ENCODE results near the gene SLC22A13.
"Not testable (repeated sequence)": the region's sequence is repeated elsewhere in the genome, so short reads cannot be mapped to it uniquely, and the experiment has no call there.

Gene SLC22A13

GRCh38 chr3:38316356-38317191 is 51.0 kb downstream of the SLC22A13 start:
- no peaks in the 10 kb centered on the region for H4K20me1 ChIP-seq (ENCODE audit: insufficient read depth, low read length)
- ATAC-seq (ENCODE audit: insufficient read depth, low read depth), result no peak
- H3K9ac ChIP-seq (ENCODE audit: low read depth, low read length), result no peak overlapping the region
- no peaks in the 10 kb centered on the region for H3K36me3 ChIP-seq (ENCODE audit: insufficient read depth, low read length)
- no peak for DNase-seq
- no peaks in the 10 kb centered on the region for H3K9me3 ChIP-seq (ENCODE audit: insufficient read depth, low read length, severe bottlenecking)
- H2AFZ ChIP-seq (ENCODE audit: low read depth, low read length), result no peak overlapping the region
- H3K4me1 ChIP-seq (ENCODE audit: insufficient read depth, low read length), result no peaks in the 10 kb centered on the region
- H3K4me2 ChIP-seq (ENCODE audit: insufficient read depth, low read length), result no peak overlapping the region
- H3K4me3 ChIP-seq (ENCODE audit: low read depth in 1 of 2, low read length in 2 of 2), result no peak overlapping the region
- TF ChIP-seq CTCF (IDR thresholded peaks at IDR 0.05; ENCODE audit: borderline replicate concordance, extremely low read depth, low read length, poor library complexity, severe bottlenecking), result no peak
- no peak for TF ChIP-seq EZH2 (IDR thresholded peaks at IDR 0.05; ENCODE audit: borderline replicate concordance, low read depth, low read length, severe bottlenecking)
- H3K27me3 ChIP-seq (ENCODE audit: insufficient read depth, low read length, poor library complexity), result peaks cover 4% of the 10 kb centered on the region
- no peak overlapping the region for H3K27ac ChIP-seq (ENCODE audit: low read length)
- no peaks in the 10 kb centered on the region for H3K79me2 ChIP-seq (ENCODE audit: insufficient read depth, low read length)

GRCh38 chr3:38317192-38317759 is 51.7 kb downstream of the SLC22A13 start:
- DNase-seq, result no peak
- no peak overlapping the region for H3K4me2 ChIP-seq (ENCODE audit: insufficient read depth, low read length)
- TF ChIP-seq EZH2 (IDR thresholded peaks at IDR 0.05; ENCODE audit: borderline replicate concordance, low read depth, low read length, severe bottlenecking) (no peak), CTCF (IDR thresholded peaks at IDR 0.05; ENCODE audit: borderline replicate concordance, extremely low read depth, low read length, poor library complexity, severe bottlenecking) (no peak)

GRCh38 chr3:38318766-38319671 is 53.4 kb downstream of the SLC22A13 start:
- no peaks in the 10 kb centered on the region for H4K20me1 ChIP-seq (ENCODE audit: insufficient read depth, low read length)
- no peak overlapping the region for H2AFZ ChIP-seq (ENCODE audit: low read depth, low read length)
- DNase-seq (no peak), ATAC-seq (ENCODE audit: insufficient read depth, low read depth) (no peak)
- no peaks in the 10 kb centered on the region for H3K27me3 ChIP-seq (ENCODE audit: insufficient read depth, low read length, poor library complexity)
- no peaks in the 10 kb centered on the region for H3K79me2 ChIP-seq (ENCODE audit: insufficient read depth, low read length)
- H3K9ac ChIP-seq (ENCODE audit: low read depth, low read length), result no peak overlapping the region
- TF ChIP-seq CTCF (IDR thresholded peaks at IDR 0.05; ENCODE audit: borderline replicate concordance, extremely low read depth, low read length, poor library complexity, severe bottlenecking) (no peak), EZH2 (IDR thresholded peaks at IDR 0.05; ENCODE audit: borderline replicate concordance, low read depth, low read length, severe bottlenecking) (no peak)
- H3K27ac ChIP-seq (ENCODE audit: low read length), result no peak overlapping the region
- H3K4me1 ChIP-seq (ENCODE audit: insufficient read depth, low read length), result no peaks in the 10 kb centered on the region
- no peaks in the 10 kb centered on the region for H3K9me3 ChIP-seq (ENCODE audit: insufficient read depth, low read length, severe bottlenecking)
- no peak overlapping the region for H3K4me3 ChIP-seq (ENCODE audit: low read depth in 1 of 2, low read length in 2 of 2)
- H3K36me3 ChIP-seq (ENCODE audit: insufficient read depth, low read length), result no peaks in the 10 kb centered on the region
- no peak overlapping the region for H3K4me2 ChIP-seq (ENCODE audit: insufficient read depth, low read length)

More at GRCh38 chr3:38317192-38317759, 51.7 kb downstream of the SLC22A13 start:
- Histone ChIP-seq H3K36me3 (ENCODE audit: insufficient read depth, low read length) (no peaks in the 10 kb centered on the region), H3K9me3 (ENCODE audit: insufficient read depth, low read length, severe bottlenecking) (no peaks in the 10 kb centered on the region), H3K4me3 (ENCODE audit: low read depth in 1 of 2, low read length in 2 of 2) (no peak overlapping the region), H3K79me2 (ENCODE audit: insufficient read depth, low read length) (no peaks in the 10 kb centered on the region), H3K4me1 (ENCODE audit: insufficient read depth, low read length) (no peaks in the 10 kb centered on the region), H2AFZ (ENCODE audit: low read depth, low read length) (no peak overlapping the region), H3K27me3 (ENCODE audit: insufficient read depth, low read length, poor library complexity) (no peaks in the 10 kb centered on the region), H3K27ac (ENCODE audit: low read length) (no peak overlapping the region), H3K9ac (ENCODE audit: low read depth, low read length) (no peak overlapping the region), H4K20me1 (ENCODE audit: insufficient read depth, low read length) (no peaks in the 10 kb centered on the region)
- no peak for ATAC-seq (ENCODE audit: insufficient read depth, low read depth)

GRCh38 chr3:38320638-38321037 is 55.0 kb downstream of the SLC22A13 start:
- not testable (repeated sequence) for DNase-seq; H3K27me3 ChIP-seq (ENCODE audit: insufficient read depth, low read length, poor library complexity); H3K79me2 ChIP-seq (ENCODE audit: insufficient read depth, low read length); H3K4me1 ChIP-seq (ENCODE audit: insufficient read depth, low read length); H3K27ac ChIP-seq (ENCODE audit: low read length); H3K4me2 ChIP-seq (ENCODE audit: insufficient read depth, low read length); H3K36me3 ChIP-seq (ENCODE audit: insufficient read depth, low read length); H3K4me3 ChIP-seq (ENCODE audit: low read depth in 1 of 2, low read length in 2 of 2); H2AFZ ChIP-seq (ENCODE audit: low read depth, low read length); H3K9me3 ChIP-seq (ENCODE audit: insufficient read depth, low read length, severe bottlenecking); ATAC-seq (ENCODE audit: insufficient read depth, low read depth); H3K9ac ChIP-seq (ENCODE audit: low read depth, low read length); H4K20me1 ChIP-seq (ENCODE audit: insufficient read depth, low read length)

All from DND-41 (cell line).